HepG2 (cell line): ENCODE data around the gene VCP. TPM values are rescaled to one million over a fixed set of nuclear protein-coding genes. Genes with fewer than 3 reads are reported as not detected.

Experiments
- CBX2 ChIP-seq, 2 experiments: fragments of 200-600 bp in 1 of 2; sonication (generic); formaldehyde crosslinking in 1 of 2; IDR thresholded peaks; 2 replicates each; pipeline versions ENCODE4 v1.7.0 to v1.8.1; 2018 to 2022; ENCODE audit warnings: low read depth in 2 of 2, low read length in 1 of 2, mild to moderate bottlenecking in 1 of 2, missing genetic modification reagents in 1 of 2
- CEBPB ChIP-seq: IDR thresholded peaks from 2 replicates; pipeline ENCODE4 v1.6.1; 2011; ENCODE audit warnings: low read depth, low read length, improper control_type of control experiment, borderline replicate concordance
- EP300 ChIP-seq, 3 experiments: sonication (generic) in 1 of 3; formaldehyde crosslinking in 1 of 3; IDR thresholded peaks; 2 replicates each; pipeline versions ENCODE4 v1.5.1 to v1.6.1; 2011 to 2020; ENCODE audit warnings: low read depth in 2 of 3, low read length in 2 of 3, borderline replicate concordance in 1 of 3, improper control_type of control experiment in 1 of 3, mild to moderate bottlenecking in 1 of 3, missing genetic modification reagents in 1 of 3, moderate library complexity in 1 of 3
- FOXJ3 ChIP-seq: sonication (generic); formaldehyde crosslinking; IDR thresholded peaks from 2 replicates; pipeline ENCODE4 v1.4.0; 2020; ENCODE audit warnings: missing genetic modification reagents, mild to moderate bottlenecking, borderline replicate concordance
- KLF16 ChIP-seq, 2 experiments: sonication (generic) in 1 of 2; formaldehyde crosslinking in 1 of 2; IDR thresholded peaks; 2 replicates each; pipeline versions ENCODE4 v1.6.1 to v1.8.0; 2016 to 2023; ENCODE audit warnings: missing genetic modification reagents in 2 of 2, missing compliant biosample characterization in 1 of 2
- SETDB1 ChIP-seq: sonication (generic); formaldehyde crosslinking; IDR thresholded peaks from 2 replicates; pipeline ENCODE4 v1.5.1; 2020; ENCODE audit warnings: missing genetic modification reagents, mild to moderate bottlenecking, borderline replicate concordance
- THAP11 ChIP-seq: IDR thresholded peaks from 2 replicates; pipeline ENCODE4 v1.6.1; 2016; ENCODE audit warnings: missing biosample characterization, missing genetic modification reagents
- TOPORS ChIP-seq: sonication (generic); formaldehyde crosslinking; IDR thresholded peaks from 2 replicates; pipeline ENCODE4 v1.8.0; 2023; ENCODE audit warnings: mild to moderate bottlenecking, missing genetic modification reagents
- ZBTB20 ChIP-seq: sonication (generic); formaldehyde crosslinking; IDR thresholded peaks from 2 replicates; pipeline ENCODE4 v1.8.1; 2023; ENCODE audit warnings: missing genetic modification reagents, low read depth, mild to moderate bottlenecking, borderline replicate concordance
- ZKSCAN1 ChIP-seq: fragments of 150-350 bp; IDR thresholded peaks from 2 replicates; pipeline ENCODE4 v1.6.1; 2014; ENCODE audit warnings: low read length
- ZNF232 ChIP-seq: sonication (generic); formaldehyde crosslinking; IDR thresholded peaks from 2 replicates; pipeline ENCODE4 v1.4.0; 2020; ENCODE audit warnings: missing genetic modification reagents, borderline replicate concordance
- ZNF430 ChIP-seq: sonication (generic); formaldehyde crosslinking; IDR thresholded peaks from 2 replicates; pipeline ENCODE4 v1.9.0; 2021; ENCODE audit warnings: mild to moderate bottlenecking, missing genetic modification reagents
- ZNF501 ChIP-seq: sonication (generic); formaldehyde crosslinking; IDR thresholded peaks from 2 replicates; pipeline ENCODE4 v1.5.1; 2020; ENCODE audit warnings: mild to moderate bottlenecking, moderate library complexity, missing genetic modification reagents
- ZNF616 ChIP-seq: sonication (generic); formaldehyde crosslinking; IDR thresholded peaks from 2 replicates; pipeline ENCODE4 v1.5.0; 2020; ENCODE audit warnings: low read depth, mild to moderate bottlenecking, missing genetic modification reagents
- ZSCAN30 ChIP-seq: sonication (generic); formaldehyde crosslinking; IDR thresholded peaks from 2 replicates; pipeline ENCODE4 v1.5.0; 2020; ENCODE audit warnings: mild to moderate bottlenecking, missing genetic modification reagents
- polyA plus RNA-seq, 8 experiments: library from polyadenylated mRNA; depleted of rRNA in 3 of 8; stranded (reverse) in 7 of 8; unstranded in 1 of 8; fragments of >200 nt; fragmentation: Illumina TruSeq in 4 of 8; extraction: Trizol in 4 of 8; gene quantifications; 2 replicates each; pipeline versions ENCODE4 v1.2.1 to v1.2.3, GENCODE V29; 2011 to 2016; ENCODE audit warnings: low read depth in 4 of 8, missing spikeins in 1 of 8, mixed read lengths in 1 of 8; ENCODE audit not compliant: insufficient read depth in 1 of 8
- total RNA-seq, 5 experiments: library from RNA; depleted of rRNA; stranded (reverse); fragments of >200 nt; fragmentation: Illumina TruSeq; extraction: Trizol; gene quantifications; 2 replicates each; pipeline ENCODE4 v1.2.3, GENCODE V29; 2016; ENCODE audit warnings: low read depth in 1 of 5
- TF ChIP-seq, protein P1 (sequence below): sonication (generic); formaldehyde crosslinking; conservative IDR thresholded peaks from 2 replicates; pipeline ENCODE4 v1.4.0; 2020; ENCODE audit warnings: missing genetic modification reagents
- TF ChIP-seq, protein P2 (sequence below): IDR thresholded peaks from 2 replicates; pipeline ENCODE4 v1.6.1; 2016; ENCODE audit warnings: missing compliant biosample characterization, missing genetic modification reagents, borderline replicate concordance

Gene VCP
- total and polyA plus RNA-seq, 2 of the 13 experiments (the other 11 are each of a cell fraction or from before 2014, with no cell fraction given), result 143 to 391 TPM

GRCh38 chr9:35096035-35096849 is 23.8 kb upstream of the VCP start, which contains the start of gene PIGO (continued):
- no peak for TF ChIP-seq CEBPB
- TF ChIP-seq ZSCAN30, result no peak
- TF ChIP-seq FOXJ3 (CRISPR knock-in tag), result 0 out of 2 replicates have a peak, but pooled peaks have one; percentile 38
- TF ChIP-seq THAP11, result peak; percentile 94
- TF ChIP-seq ZBTB20 (CRISPR knock-in tag), result peak; percentile 88; the same call in 1 of the 2 replicates
- TF ChIP-seq ZNF501 (CRISPR knock-in tag), result peak; percentile 96
- 0 out of 2 replicates have a peak, but pooled peaks have one; percentile 73 for TF ChIP-seq ZNF616 (CRISPR knock-in tag)
- TF ChIP-seq SETDB1, result no peak
- TF ChIP-seq, protein P1, sequence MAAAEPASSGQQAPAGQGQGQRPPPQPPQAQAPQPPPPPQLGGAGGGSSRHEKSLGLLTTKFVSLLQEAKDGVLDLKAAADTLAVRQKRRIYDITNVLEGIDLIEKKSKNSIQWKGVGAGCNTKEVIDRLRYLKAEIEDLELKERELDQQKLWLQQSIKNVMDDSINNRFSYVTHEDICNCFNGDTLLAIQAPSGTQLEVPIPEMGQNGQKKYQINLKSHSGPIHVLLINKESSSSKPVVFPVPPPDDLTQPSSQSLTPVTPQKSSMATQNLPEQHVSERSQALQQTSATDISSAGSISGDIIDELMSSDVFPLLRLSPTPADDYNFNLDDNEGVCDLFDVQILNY, result 0 out of 2 replicates have a peak, but pooled peaks have one; percentile 23
- TF ChIP-seq, protein P2, sequence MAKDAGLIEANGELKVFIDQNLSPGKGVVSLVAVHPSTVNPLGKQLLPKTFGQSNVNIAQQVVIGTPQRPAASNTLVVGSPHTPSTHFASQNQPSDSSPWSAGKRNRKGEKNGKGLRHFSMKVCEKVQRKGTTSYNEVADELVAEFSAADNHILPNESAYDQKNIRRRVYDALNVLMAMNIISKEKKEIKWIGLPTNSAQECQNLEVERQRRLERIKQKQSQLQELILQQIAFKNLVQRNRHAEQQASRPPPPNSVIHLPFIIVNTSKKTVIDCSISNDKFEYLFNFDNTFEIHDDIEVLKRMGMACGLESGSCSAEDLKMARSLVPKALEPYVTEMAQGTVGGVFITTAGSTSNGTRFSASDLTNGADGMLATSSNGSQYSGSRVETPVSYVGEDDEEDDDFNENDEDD (CRISPR knock-in tag), result peak; percentile 52; the same call in 1 of the 2 replicates
- peak; percentile 76; the same call in 1 of the 2 replicates for TF ChIP-seq ZNF430
- TF ChIP-seq TOPORS (CRISPR knock-in tag), result no peak
- TF ChIP-seq ZKSCAN1, result no peak
- 0 out of 4 replicates have a peak, but pooled peaks of 1 of the 2 experiments have one; percentile 42 for TF ChIP-seq EP300 (IDR thresholded peaks at IDR 0.05; ENCODE audit: low read depth in 2 of 2, low read length in 2 of 2)
- no peak; the same call in 1 of the 2 replicates for TF ChIP-seq EP300 (CRISPR knock-in tag; IDR thresholded peaks at IDR 0.05; ENCODE audit: borderline replicate concordance)
- peak in 1 of 2 experiments; percentile 91; a peak in 2 of 4 replicates for TF ChIP-seq KLF16 (CRISPR knock-in tag; IDR thresholded peaks at IDR 0.05)
- no peak for TF ChIP-seq CBX2 (IDR thresholded peaks at IDR 0.05; ENCODE audit: low read depth, low read length)
- TF ChIP-seq CBX2 (CRISPR knock-in tag; IDR thresholded peaks at IDR 0.05; ENCODE audit: low read depth), result no peak
- peak; percentile 70; the same call in 1 of the 2 replicates for TF ChIP-seq ZNF232 (CRISPR knock-in tag)
